ENCODE measurements around the gene MMP15.

DNA sequence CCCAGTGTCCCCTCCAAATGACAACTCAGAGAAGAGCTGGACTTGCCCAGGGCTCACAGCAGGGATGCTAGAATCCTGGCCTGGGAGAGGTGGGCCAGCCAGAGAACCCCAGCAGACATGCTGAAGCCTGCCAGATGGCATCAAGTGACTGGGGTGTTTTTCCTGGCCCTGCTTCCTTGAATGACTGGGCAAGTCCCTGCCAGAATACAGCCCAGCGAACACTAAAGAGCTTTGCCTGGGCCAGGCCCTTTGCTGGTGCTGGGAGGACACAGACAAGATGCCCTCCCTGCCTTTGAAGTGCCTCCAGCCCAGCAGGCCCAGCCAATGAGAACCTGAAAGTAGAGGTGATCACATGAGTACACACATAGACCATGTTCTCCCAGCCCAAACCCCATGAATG is 36.6 kb upstream of the MMP15 start:
- TF ChIP-seq, protein P1, sequence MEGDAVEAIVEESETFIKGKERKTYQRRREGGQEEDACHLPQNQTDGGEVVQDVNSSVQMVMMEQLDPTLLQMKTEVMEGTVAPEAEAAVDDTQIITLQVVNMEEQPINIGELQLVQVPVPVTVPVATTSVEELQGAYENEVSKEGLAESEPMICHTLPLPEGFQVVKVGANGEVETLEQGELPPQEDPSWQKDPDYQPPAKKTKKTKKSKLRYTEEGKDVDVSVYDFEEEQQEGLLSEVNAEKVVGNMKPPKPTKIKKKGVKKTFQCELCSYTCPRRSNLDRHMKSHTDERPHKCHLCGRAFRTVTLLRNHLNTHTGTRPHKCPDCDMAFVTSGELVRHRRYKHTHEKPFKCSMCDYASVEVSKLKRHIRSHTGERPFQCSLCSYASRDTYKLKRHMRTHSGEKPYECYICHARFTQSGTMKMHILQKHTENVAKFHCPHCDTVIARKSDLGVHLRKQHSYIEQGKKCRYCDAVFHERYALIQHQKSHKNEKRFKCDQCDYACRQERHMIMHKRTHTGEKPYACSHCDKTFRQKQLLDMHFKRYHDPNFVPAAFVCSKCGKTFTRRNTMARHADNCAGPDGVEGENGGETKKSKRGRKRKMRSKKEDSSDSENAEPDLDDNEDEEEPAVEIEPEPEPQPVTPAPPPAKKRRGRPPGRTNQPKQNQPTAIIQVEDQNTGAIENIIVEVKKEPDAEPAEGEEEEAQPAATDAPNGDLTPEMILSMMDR (optimal IDR thresholded peaks at IDR 0.05 in 1 of 3, IDR thresholded peaks at IDR 0.05 in 1 of 3, conservative IDR thresholded peaks at IDR 0.05 in 1 of 3; ENCODE audit: extremely low read depth in 1 of 3, insufficient read depth in 2 of 3, low read length in 3 of 3) = no peak
- no peak for TF ChIP-seq EZH2 (IDR thresholded peaks at IDR 0.05; ENCODE audit: low read length)

All from keratinocyte (primary cell).